ENCODE data around the gene RALGAPA1.
"Not testable (repeated sequence)": the region's sequence is repeated elsewhere in the genome, so short reads cannot be mapped to it uniquely, and the experiment has no call there.

The RALGAPA1 gene

GRCh38 chr14:35619998-35620397 is 189.1 kb downstream of the RALGAPA1 start:
- not testable (repeated sequence) for DNase-seq

GRCh38 chr14:35619461-35619860 is 189.6 kb downstream of the RALGAPA1 start:
- DNase-seq = not testable (repeated sequence)

DNA sequence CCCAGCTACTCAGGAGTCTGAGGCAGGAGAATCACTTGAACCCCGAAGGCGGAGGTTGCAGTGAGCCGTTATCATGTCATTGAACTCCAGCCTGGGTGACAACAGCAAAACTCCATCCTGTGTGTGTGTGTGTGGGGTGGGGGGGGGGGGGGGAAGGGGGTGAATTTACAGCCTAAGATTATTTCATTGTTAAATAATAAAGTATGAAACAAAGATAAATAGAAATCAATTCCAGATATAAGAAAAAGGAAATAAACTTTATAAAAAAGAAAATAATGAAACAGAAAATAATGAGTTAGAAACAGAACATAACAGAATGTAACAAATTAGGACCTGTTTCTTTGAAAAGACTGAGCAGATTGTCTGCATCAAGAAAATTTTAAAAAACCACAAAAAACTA is 191.6 kb downstream of the RALGAPA1 start:
- no peak for DNase-seq

- no peak for DNase-seq
These were observed 201.7 kb downstream of the RALGAPA1 start for GRCh38 chr14:35607380-35607779.

GRCh38 chr14:35600253-35600652 is 208.8 kb downstream of the RALGAPA1 start:
- DNase-seq = no peak

DNA sequence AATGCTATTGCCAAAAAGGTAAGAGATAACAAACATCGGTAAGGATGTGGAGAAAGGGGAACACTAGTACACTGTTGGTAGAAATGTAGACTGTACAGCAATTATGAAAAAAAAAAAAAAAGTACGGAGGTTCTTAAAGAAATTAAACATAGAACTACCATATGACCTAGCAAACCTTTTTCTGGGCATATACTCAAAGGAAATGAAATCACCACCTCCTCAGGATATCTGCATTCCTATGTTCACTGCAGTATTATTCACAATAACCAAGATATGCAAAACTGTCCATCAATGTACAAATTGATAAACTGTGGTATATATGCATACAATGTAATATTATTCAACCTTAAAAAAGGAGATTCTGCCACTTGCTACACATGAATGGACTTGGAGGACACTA is 214.5 kb downstream of the RALGAPA1 start:
- no peak for DNase-seq

DNA sequence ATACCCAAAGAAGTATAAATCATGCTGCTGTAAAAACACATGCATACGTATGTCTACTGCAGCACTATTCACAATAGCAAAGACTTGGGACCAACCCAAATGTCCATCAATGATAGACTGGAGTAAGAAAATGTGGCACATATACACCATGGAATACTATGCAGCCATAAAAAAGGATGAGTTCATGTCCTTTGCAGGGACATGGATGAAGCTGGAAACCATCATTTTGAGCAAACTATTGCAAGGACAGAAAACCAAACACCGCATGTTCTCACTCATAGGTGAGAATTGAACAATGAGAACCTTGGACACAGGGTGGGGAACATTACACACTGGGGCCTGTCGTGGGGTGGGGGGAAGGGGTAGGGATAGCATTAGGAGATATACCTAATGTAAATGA is 221.7 kb downstream of the RALGAPA1 start:
- DNase-seq = not testable (repeated sequence)

DNA sequence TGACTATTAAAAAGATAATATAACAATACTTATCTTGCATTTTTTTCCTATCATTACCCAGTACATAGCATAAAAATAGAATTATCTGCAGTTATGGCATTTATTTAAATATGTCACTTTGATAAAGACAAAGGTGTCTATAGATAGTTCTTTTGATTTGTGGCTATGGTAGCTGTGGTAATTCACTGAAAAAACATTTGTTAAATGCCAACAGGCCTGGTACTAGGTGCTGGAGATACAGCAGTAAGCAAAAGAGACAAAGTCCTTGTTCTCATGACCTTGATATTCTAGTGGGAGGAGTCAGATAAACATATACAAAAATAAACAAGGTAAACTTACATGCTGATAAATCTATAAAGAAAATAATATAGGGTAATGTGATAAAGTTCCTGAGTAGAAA is 230.5 kb downstream of the RALGAPA1 start:
- no peak for DNase-seq

DNA sequence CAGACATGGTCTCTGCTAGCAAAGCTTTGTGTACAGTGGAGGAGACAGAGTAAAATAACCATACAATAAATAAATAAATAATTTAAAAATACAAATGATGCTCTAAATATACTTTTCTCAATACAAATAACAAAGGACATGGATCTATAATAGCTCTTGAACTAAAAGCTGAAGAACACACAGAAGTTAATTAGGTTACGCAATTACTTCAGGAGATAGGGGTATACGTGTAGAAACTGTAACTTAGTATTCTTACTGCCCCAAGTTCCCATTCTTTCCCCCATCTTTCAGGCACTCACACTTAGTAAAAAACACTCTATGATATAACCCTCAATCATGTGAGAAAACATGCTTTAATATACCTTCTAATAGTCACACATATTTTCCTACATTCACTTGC is 231.0 kb downstream of the RALGAPA1 start:
- DNase-seq = no peak

DNA sequence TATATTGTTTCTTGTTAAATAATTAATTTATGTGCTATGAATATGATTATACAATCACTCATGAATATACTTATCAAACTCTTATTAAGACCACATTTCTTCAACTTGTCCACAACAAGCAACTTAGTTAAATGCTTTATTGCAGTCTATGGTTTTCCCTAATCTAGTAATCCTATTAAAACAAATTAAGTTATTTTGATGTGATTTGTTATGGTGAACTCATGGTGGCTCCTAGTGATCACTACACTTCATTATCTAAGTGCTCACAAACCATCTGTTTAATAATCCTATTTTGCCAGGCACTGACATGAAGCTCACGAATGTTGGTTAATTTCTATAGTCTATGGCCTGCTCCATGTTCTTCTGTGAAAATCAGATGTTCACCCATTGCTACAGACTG is 232.2 kb downstream of the RALGAPA1 start:
- no peak for DNase-seq

- no peak for DNase-seq
These were observed 232.8 kb downstream of the RALGAPA1 start for GRCh38 chr14:35576260-35576659.

DNA sequence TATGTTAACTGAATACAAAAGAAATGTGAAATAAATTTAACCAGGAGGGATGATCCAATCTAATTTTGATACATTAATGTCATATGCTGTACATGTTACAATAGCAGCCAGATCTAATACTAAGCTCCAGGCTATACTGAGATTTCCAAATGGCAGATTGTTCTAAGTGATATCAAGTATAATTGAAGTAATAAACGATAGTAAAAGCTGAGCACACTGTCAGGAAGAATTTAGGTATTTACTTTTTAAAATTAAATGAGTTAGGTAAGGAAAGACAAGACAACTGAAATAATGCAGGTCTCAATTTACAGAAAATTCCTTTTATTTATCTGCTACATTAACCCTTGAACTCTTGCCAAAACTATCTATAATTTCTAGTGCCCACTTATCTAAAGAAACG is 235.2 kb downstream of the RALGAPA1 start:
- no peak for DNase-seq

GRCh38 chr14:35571598-35571997 is 237.5 kb downstream of the RALGAPA1 start:
- no peak for DNase-seq

DNA sequence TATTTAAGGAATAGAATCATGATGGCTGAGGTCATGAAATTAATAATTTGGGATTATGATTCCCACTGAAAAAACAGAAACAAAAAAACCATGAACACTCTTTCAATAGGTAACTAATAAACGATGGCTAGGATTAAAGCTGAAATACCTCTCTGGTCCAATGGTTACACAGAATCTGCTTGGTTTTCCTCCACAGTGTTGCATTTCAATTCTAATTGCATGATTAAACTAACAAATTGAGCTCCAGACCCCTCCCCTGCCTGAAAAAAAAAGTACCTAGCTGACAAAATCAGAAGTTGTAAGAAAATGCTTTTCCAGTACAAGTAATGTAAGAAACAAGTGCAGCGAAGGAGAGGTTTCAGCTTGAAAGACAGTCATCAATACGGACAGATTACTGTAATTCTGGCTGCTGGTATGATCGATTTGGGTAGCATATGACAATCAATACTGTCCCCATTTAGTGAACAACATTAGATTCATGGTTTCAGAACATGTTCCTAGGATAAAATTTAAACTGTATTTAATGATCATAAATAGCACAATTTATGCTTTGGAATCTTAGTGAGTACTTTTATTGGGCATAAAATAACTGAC is 243.1 kb downstream of the RALGAPA1 start:
- DNase-seq = no peak

- DNase-seq = no peak
These were observed 250.4 kb downstream of the RALGAPA1 start for GRCh38 chr14:35558680-35559079.

GRCh38 chr14:35557221-35557747 is 251.8 kb downstream of the RALGAPA1 start:
- DNase-seq = no peak

DNA sequence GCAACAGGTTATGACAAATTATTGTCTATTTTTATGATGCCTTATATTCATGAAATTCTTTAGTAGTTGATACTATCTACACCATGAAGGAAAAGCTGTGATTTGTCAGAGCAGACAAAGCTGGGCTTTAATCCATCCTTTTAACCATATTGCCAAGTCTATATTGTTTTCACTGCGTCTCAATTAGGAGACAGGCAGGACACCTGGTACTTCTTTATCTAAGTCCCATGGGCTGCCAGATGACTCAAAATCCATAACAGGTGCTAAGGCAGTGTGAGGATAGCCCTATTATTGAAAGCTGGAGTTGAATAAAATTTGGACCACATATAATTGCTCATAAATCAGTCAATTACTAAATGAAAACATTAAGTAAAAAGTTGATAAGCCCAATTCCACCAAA is 252.5 kb downstream of the RALGAPA1 start:
- no peak for DNase-seq

- DNase-seq = no peak
These were observed 255.3 kb downstream of the RALGAPA1 start for GRCh38 chr14:35553808-35554207.

- DNase-seq = no peak
These were observed 258.0 kb downstream of the RALGAPA1 start for GRCh38 chr14:35551081-35551480.

DNA sequence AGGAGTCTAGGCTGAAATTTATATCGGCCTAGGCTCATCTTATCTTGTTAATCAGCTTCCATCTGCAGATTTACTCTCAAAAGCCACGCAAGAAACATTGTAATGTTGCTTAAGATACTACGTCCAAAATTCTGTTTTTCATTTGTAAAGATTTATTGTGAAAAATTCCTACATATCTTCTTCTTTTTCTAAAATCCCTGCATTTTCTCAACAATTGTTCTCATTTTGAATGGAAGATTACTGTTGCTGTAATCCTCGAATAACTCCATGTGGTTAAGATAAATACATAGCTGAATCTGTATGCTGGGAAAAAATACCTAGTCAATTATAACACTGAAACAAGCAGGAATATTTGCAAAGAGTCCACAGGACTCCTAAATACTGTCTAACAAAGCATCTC is 259.5 kb downstream of the RALGAPA1 start:
- DNase-seq = no peak

DNA sequence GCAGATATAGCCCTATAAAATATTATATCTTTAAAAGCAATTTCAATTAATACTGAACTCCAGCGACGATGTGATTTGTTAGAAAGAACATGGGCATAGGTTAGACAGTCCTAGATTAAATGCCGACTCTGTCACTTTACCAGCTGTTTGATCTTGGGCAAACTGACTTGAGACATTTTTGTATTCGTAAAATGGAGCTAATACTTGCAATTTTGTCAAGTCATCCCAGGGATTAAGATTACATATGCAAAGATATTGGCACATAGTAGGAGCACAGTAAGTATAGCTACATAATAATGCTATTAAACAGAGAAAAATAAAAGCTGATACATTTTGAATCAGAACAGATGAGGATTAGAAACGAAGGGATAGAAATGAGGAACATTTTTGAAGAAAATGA is 266.1 kb downstream of the RALGAPA1 start:
- no peak for DNase-seq

DNA sequence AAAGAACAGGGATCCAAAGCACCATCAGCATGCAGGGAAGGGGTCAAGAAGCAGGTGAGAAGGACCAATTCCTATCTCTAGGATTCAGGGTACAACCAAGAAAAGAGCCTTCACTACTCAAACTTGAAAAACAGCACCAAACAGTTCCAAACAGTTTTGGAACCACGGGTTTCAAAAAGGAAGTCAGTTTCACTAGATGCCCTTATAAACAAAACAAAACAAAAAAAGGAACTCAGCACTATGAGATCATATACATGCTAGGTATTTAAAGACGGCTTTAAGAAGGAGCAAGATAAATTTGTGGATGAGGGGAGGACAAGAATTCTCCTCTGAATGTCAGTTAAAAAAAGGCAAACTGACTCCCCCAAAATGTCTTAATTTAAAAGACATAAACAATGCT is 269.1 kb downstream of the RALGAPA1 start:
- DNase-seq = no peak

DNA sequence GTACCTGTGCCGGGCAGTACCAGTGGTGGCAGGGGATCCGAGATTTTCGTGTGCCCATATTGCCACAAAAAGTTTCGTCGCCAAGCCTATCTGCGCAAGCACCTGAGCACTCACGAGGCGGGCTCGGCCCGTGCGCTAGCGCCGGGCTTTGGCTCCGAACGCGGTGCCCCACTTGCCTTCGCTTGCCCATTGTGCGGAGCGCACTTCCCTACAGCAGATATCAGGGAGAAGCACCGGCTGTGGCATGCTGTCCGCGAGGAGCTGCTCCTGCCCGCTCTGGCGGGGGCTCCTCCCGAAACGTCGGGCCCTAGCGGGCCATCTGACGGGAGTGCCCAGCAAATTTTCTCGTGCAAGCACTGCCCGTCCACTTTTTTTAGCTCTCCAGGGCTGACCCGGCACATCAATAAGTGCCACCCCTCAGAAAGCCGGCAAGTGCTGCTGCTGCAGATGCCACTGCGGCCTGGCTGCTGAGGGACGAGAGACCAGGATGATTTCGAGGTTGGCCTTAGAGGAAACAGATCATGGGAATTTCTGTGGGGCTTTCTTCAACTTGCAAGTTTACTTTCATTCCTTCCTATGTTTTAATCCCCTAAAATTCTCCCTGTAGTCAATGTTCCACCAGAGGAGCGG is 273.5 kb downstream of the RALGAPA1 start:
- DNase-seq = no peak

DNA sequence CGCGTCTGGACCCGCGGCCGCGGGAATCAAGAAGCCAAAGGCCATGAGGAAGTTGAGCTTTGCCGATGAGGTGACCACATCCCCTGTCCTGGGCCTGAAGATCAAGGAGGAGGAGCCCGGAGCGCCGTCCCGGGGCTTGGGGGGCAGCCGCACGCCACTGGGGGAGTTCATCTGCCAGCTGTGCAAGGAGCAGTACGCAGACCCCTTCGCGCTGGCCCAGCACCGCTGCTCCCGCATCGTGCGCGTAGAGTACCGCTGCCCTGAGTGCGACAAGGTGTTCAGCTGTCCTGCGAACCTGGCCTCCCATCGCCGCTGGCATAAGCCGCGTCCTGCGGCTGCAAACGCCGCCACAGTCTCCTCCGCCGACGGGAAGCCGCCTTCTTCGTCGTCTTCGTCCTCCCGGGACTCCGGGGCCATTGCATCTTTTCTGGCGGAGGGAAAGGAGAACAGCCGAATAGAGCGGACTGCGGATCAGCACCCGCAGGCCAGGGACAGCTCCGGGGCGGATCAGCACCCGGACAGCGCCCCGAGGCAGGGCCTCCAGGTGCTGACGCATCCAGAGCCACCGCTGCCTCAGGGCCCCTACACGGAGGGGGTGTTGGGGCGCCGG is 274.1 kb downstream of the RALGAPA1 start:
- DNase-seq = no peak
